GM13977 (cell line): ENCODE results near the gene MRPS23.
A peak's percentile ranks its signal among the peaks of the same experiment; 100 is the strongest.

Experiments
- DNase-seq: peaks from one replicate; pipeline ENCODE4 v3.0.0; 2012; ENCODE audit warnings: low spot score
- CTCF ChIP-seq: IDR thresholded peaks from 2 replicates; pipeline ENCODE4 v1.5.1; 2012; ENCODE audit warnings: mild to moderate bottlenecking, control low read depth; ENCODE audit not compliant: insufficient read depth; ENCODE audit errors: extremely low read depth, missing control alignments
- in situ Hi-C: fragments of 300-500 bp; cut with MboI; formaldehyde crosslinking; loops from one replicate; pipeline ENCODE4 v1.12.0; 2022; ENCODE audit warnings: low sequenced_read_pairs, low pct_unique_long_range_greater_than_20kb, mixed read lengths, inconsistent platforms; ENCODE audit not compliant: unreplicated experiment

The MRPS23 gene

GRCh38 chr17:57892820-57893595 lies 43.2 kb upstream of the MRPS23 start:
- in situ Hi-C loops = loop anchor here (10.0 kb wide), 1 partner anchor 102 kb away; no protein-coding TSS in a partner anchor
- DNase-seq = no peak
- no peak for TF ChIP-seq CTCF

GRCh38 chr17:57892146-57892819 lies 42.4 kb upstream of the MRPS23 start:
- DNase-seq = peak; percentile 88
- in situ Hi-C loops = loop anchor here (10.0 kb wide), 1 partner anchor 103 kb away; no protein-coding TSS in a partner anchor
- peak; percentile 97 for TF ChIP-seq CTCF

- in situ Hi-C loops = loop anchor here (10.0 kb wide), 1 partner anchor 104 kb away; no protein-coding TSS in a partner anchor
- TF ChIP-seq CTCF = no peak
- no peak for DNase-seq
Measured at GRCh38 chr17:57890857-57891232, 41.0 kb upstream of the MRPS23 start.

GRCh38 chr17:57889892-57890856 lies 40.3 kb upstream of the MRPS23 start:
- in situ Hi-C loops = loop anchor here (10.0 kb wide), 1 partner anchor 105 kb away; no protein-coding TSS in a partner anchor
- no peak for DNase-seq

GRCh38 chr17:57889252-57889651 lies 39.4 kb upstream of the MRPS23 start:
- DNase-seq = no peak
- in situ Hi-C loops = no loop called here
- TF ChIP-seq CTCF = no peak

More at GRCh38 chr17:57889892-57890856, 40.3 kb upstream of the MRPS23 start:
- TF ChIP-seq CTCF = no peak
